GM12891 (cell line): ENCODE results near the gene C17orf67.

Experiments
- POLR2A ChIP-seq: IDR thresholded peaks from 2 replicates; pipeline ENCODE4 v1.6.1; 2011; ENCODE audit warnings: low read depth, low read length, control low read depth
- POLR2AphosphoS5 ChIP-seq: IDR thresholded peaks from 2 replicates; pipeline ENCODE4 v1.6.1; 2011; ENCODE audit warnings: low read depth, low read length, control low read depth
- TAF1 ChIP-seq: IDR thresholded peaks from 2 replicates; pipeline ENCODE4 v1.6.1; 2011; ENCODE audit warnings: low read depth, low read length, control low read depth

- no peak for TF ChIP-seq POLR2A
- no peak for TF ChIP-seq TAF1
- TF ChIP-seq POLR2AphosphoS5 = no peak
Measured at GRCh38 chr17:56817066-56817465, 16.7 kb downstream of the C17orf67 start.
